Epithelial cell of esophagus (primary cell): Measurements from ENCODE around the gene POLG2.
"Not testable (repeated sequence)": the region's sequence is repeated elsewhere in the genome, so short reads cannot be mapped to it uniquely, and the experiment has no call there.

Experiments
- DNase-seq: peaks from one replicate; pipeline ENCODE4 v3.0.0; 2010; ENCODE audit warnings: low read depth
- H3K4me3 ChIP-seq: 2 replicates; pipeline ENCODE4 v1.5.1; 2011; ENCODE audit warnings: mild to moderate bottlenecking, low read length, control low read depth
- TF ChIP-seq, protein P1 (sequence below): IDR thresholded peaks from 2 replicates; pipeline ENCODE4 v1.5.1; 2011; ENCODE audit warnings: low read depth, mild to moderate bottlenecking, low read length, control low read depth, inconsistent platforms; ENCODE audit not compliant: insufficient read depth; ENCODE audit errors: missing control alignments

The POLG2 gene

DNA sequence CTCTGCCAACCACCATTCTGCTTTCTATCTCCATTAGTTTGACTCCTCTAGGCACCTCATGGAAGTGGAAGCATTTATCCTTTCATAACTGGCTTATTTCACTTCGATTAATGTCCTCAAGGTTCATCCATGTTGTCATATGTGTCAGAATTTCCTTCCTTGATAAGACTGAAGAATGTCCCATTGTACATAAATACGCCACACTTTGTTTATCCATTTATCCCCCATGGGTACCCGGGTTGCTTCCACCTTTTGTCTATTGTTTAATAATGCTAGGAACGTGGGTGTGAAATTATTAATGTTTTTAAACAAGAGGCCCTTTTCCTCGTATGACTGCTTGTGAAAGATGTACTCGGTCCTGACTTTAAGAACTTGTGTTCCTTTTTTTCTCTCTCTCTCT is 35.1 kb downstream of the POLG2 start:
- TF ChIP-seq, protein P1, sequence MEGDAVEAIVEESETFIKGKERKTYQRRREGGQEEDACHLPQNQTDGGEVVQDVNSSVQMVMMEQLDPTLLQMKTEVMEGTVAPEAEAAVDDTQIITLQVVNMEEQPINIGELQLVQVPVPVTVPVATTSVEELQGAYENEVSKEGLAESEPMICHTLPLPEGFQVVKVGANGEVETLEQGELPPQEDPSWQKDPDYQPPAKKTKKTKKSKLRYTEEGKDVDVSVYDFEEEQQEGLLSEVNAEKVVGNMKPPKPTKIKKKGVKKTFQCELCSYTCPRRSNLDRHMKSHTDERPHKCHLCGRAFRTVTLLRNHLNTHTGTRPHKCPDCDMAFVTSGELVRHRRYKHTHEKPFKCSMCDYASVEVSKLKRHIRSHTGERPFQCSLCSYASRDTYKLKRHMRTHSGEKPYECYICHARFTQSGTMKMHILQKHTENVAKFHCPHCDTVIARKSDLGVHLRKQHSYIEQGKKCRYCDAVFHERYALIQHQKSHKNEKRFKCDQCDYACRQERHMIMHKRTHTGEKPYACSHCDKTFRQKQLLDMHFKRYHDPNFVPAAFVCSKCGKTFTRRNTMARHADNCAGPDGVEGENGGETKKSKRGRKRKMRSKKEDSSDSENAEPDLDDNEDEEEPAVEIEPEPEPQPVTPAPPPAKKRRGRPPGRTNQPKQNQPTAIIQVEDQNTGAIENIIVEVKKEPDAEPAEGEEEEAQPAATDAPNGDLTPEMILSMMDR = no peak
- H3K4me3 ChIP-seq = no peak overlapping the region
- DNase-seq = no peak

- TF ChIP-seq, protein P1 = no peak
- no peak overlapping the region for H3K4me3 ChIP-seq
- no peak for DNase-seq
Observed at GRCh38 chr17:64460955-64461354, 35.9 kb downstream of the POLG2 start.

GRCh38 chr17:64459818-64460217 is 37.0 kb downstream of the POLG2 start:
- DNase-seq, H3K4me3 ChIP-seq: not testable (repeated sequence)

GRCh38 chr17:64459284-64459747 is 37.5 kb downstream of the POLG2 start:
- peak; percentile 60 for DNase-seq
- no peak overlapping the region for H3K4me3 ChIP-seq
- TF ChIP-seq, protein P1 = no peak

GRCh38 chr17:64458756-64459155 is 38.1 kb downstream of the POLG2 start:
- no peak overlapping the region for H3K4me3 ChIP-seq
- DNase-seq = no peak
- TF ChIP-seq, protein P1 = no peak

DNA sequence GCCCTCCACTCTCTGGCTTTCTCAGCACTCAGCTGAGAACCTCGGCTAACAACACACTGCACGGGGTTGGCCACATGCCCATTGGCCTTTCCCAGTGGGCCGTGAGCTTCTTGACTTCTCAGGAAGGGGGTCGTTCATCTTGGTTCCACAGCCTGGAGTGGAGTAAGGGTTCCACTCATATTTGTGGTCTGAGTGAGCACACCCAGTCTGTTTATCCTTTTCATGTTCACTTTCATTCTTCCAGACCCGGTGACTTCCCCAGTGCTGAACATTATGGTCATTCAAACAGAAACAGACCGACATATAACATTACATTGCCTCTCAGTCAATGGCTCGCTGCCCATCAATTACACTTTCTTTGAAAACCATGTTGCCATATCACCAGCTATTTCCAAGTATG is 39.7 kb downstream of the POLG2 start:
- H3K4me3 ChIP-seq = no peak overlapping the region
- no peak for DNase-seq
- TF ChIP-seq, protein P1 = no peak

- DNase-seq = no peak
- TF ChIP-seq, protein P1 = no peak
- H3K4me3 ChIP-seq = no peak overlapping the region
Observed at GRCh38 chr17:64455993-64456885, 40.6 kb downstream of the POLG2 start.
